H9 (cell line): ENCODE data around the gene GALNT16. TPM values are rescaled to one million over a fixed set of nuclear protein-coding genes. Genes with fewer than 3 reads are reported as not detected.

Experiments used
- DNase-seq: peaks from one replicate; pipeline ENCODE4 v3.0.0-alpha.2; 2017
- H2AFZ ChIP-seq: one replicate; pipeline ENCODE4 v1.6.1; 2013; ENCODE audit warnings: mild to moderate bottlenecking, low read length, control low read depth, moderate library complexity
- H2AK5ac ChIP-seq: 2 replicates; pipeline ENCODE4 v1.6.1; 2013; ENCODE audit warnings: low read length, control low read depth, mixed read lengths; ENCODE audit not compliant: insufficient read length
- H2BK120ac ChIP-seq: one replicate; pipeline ENCODE4 v1.6.1; 2013; ENCODE audit warnings: low read depth, mild to moderate bottlenecking, low read length, control low read depth, inconsistent platforms; ENCODE audit not compliant: poor library complexity, severe bottlenecking
- H2BK12ac ChIP-seq: 2 replicates; pipeline ENCODE4 v1.6.1; 2013; ENCODE audit warnings: low read length, control low read depth, mixed read lengths, low read depth; ENCODE audit not compliant: insufficient read length
- H2BK15ac ChIP-seq: 2 replicates; pipeline ENCODE4 v1.6.1; 2013; ENCODE audit warnings: low read depth, low read length, control low read depth
- H2BK20ac ChIP-seq: one replicate; pipeline ENCODE4 v1.6.1; 2013; ENCODE audit warnings: low read depth, mild to moderate bottlenecking, low read length, control low read depth, inconsistent platforms; ENCODE audit not compliant: poor library complexity, severe bottlenecking
- H2BK5ac ChIP-seq: 2 replicates; pipeline ENCODE4 v1.6.1; 2013; ENCODE audit warnings: low read length, control low read depth, mixed read lengths; ENCODE audit not compliant: insufficient read length
- H3K14ac ChIP-seq: 2 replicates; pipeline ENCODE4 v1.6.1; 2013; ENCODE audit warnings: low read length, control low read depth; ENCODE audit not compliant: insufficient read depth
- H3K18ac ChIP-seq: 2 replicates; pipeline ENCODE4 v1.6.1; 2013; ENCODE audit warnings: low read depth, mild to moderate bottlenecking, mixed read lengths, low read length, control low read depth; ENCODE audit not compliant: insufficient read length
- H3K23ac ChIP-seq: 2 replicates; pipeline ENCODE4 v1.6.1; 2013; ENCODE audit warnings: low read length, control low read depth, mixed read lengths, low read depth; ENCODE audit not compliant: insufficient read length
- H3K23me2 ChIP-seq: 2 replicates; pipeline ENCODE4 v1.6.1; 2013; ENCODE audit warnings: low read depth, mild to moderate bottlenecking, mixed read lengths, low read length, control low read depth; ENCODE audit not compliant: insufficient read length, poor library complexity, severe bottlenecking
- H3K27ac ChIP-seq: 2 replicates; pipeline ENCODE4 v1.5.1; 2013; ENCODE audit warnings: low read length, control low read depth, mixed read lengths, low read depth; ENCODE audit not compliant: insufficient read length
- H3K27me3 ChIP-seq: 2 replicates; pipeline ENCODE4 v1.6.1; 2013; ENCODE audit warnings: low read length, control low read depth, inconsistent platforms; ENCODE audit not compliant: insufficient read depth
- H3K4ac ChIP-seq: 2 replicates; pipeline ENCODE4 v1.6.1; 2013; ENCODE audit warnings: low read depth, mild to moderate bottlenecking, control low read depth, inconsistent platforms, low read length, moderate library complexity
- H3K4me1 ChIP-seq: 2 replicates; pipeline ENCODE4 v1.6.1; 2013; ENCODE audit warnings: low read length, control low read depth, inconsistent platforms; ENCODE audit not compliant: insufficient read depth
- H3K4me2 ChIP-seq: 2 replicates; pipeline ENCODE4 v1.6.1; 2013; ENCODE audit warnings: low read length, control low read depth, mixed read lengths; ENCODE audit not compliant: insufficient read length, insufficient read depth
- H3K56ac ChIP-seq: 2 replicates; pipeline ENCODE4 v1.6.1; 2013; ENCODE audit warnings: low read depth, mild to moderate bottlenecking, mixed read lengths, low read length, control low read depth; ENCODE audit not compliant: insufficient read length
- H3K79me1 ChIP-seq: 2 replicates; pipeline ENCODE4 v1.6.1; 2013; ENCODE audit warnings: low read depth, mild to moderate bottlenecking, moderate library complexity, low read length, control low read depth, inconsistent platforms; ENCODE audit not compliant: insufficient read depth, poor library complexity, severe bottlenecking
- H3K79me2 ChIP-seq: 2 replicates; pipeline ENCODE4 v1.6.1; 2013; ENCODE audit warnings: low read length, control low read depth, inconsistent platforms; ENCODE audit not compliant: insufficient read depth
- H3K9ac ChIP-seq: 2 replicates; pipeline ENCODE4 v1.6.1; 2013; ENCODE audit warnings: low read length, control low read depth, mixed read lengths; ENCODE audit not compliant: insufficient read length; ENCODE audit errors: extremely low read depth
- H3K9me3 ChIP-seq: one replicate; pipeline ENCODE4 v1.6.1; 2013; ENCODE audit warnings: low read depth, low read length, inconsistent platforms; ENCODE audit not compliant: control insufficient read depth
- H3T11ph ChIP-seq: one replicate; pipeline ENCODE4 v1.6.1; 2013; ENCODE audit warnings: mild to moderate bottlenecking, low read length, control low read depth, inconsistent platforms
- H4K20me1 ChIP-seq: one replicate; pipeline ENCODE4 v1.6.1; 2013; ENCODE audit not compliant: control insufficient read depth, insufficient read length, insufficient read depth
- H4K5ac ChIP-seq: 2 replicates; pipeline ENCODE4 v1.6.1; 2013; ENCODE audit warnings: low read depth, mild to moderate bottlenecking, mixed read lengths, low read length, control low read depth; ENCODE audit not compliant: insufficient read length
- H4K8ac ChIP-seq: replicated peaks from 2 replicates; pipeline ENCODE4 v1.6.1; 2013; ENCODE audit warnings: low read length, control low read depth, mixed read lengths, low read depth; ENCODE audit not compliant: insufficient read length
- H4K91ac ChIP-seq: 2 replicates; pipeline ENCODE4 v1.6.1; 2013; ENCODE audit warnings: low read depth, mild to moderate bottlenecking, moderate library complexity, mixed read lengths, low read length, control low read depth; ENCODE audit not compliant: insufficient read length
- H3K27ac Mint-ChIP-seq, 3 experiments: 2 replicates in 2 of 3; 3 replicates in 1 of 3; pipeline ENCODE4 v1.8.0; 2020 to 2021; ENCODE audit warnings: mixed read lengths in 3 of 3, mild to moderate bottlenecking in 1 of 3, moderate library complexity in 1 of 3
- H3K27me3 Mint-ChIP-seq: 2 replicates; pipeline ENCODE4 v1.8.0; 2021; ENCODE audit warnings: low read depth, mild to moderate bottlenecking, moderate library complexity, mixed read lengths
- H3K36me3 Mint-ChIP-seq, 3 experiments: 2 replicates in 2 of 3; 3 replicates in 1 of 3; pipeline ENCODE4 v1.8.0; 2020 to 2021; ENCODE audit warnings: low read depth in 3 of 3, mixed read lengths in 3 of 3; ENCODE audit not compliant: insufficient read depth in 1 of 3
- H3K4me1 Mint-ChIP-seq, 2 experiments: 2 replicates each; pipeline ENCODE4 v1.8.0; 2020; ENCODE audit warnings: mixed read lengths in 2 of 2
- H3K4me3 Mint-ChIP-seq, 2 experiments: 2 replicates in 1 of 2; 3 replicates in 1 of 2; pipeline ENCODE4 v1.8.0; 2020 to 2021; ENCODE audit warnings: mild to moderate bottlenecking in 2 of 2, mixed read lengths in 2 of 2, moderate library complexity in 1 of 2
- H3K9me3 Mint-ChIP-seq, 2 experiments: 2 replicates in 1 of 2; 3 replicates in 1 of 2; pipeline ENCODE4 v1.8.0; 2020; ENCODE audit warnings: mild to moderate bottlenecking in 2 of 2, mixed read lengths in 2 of 2, moderate library complexity in 1 of 2
- CTCF ChIP-seq: fragments of 200-600 bp; sonication (generic); conservative IDR thresholded peaks from 3 replicates; pipeline ENCODE4 v1.8.0; 2021; ENCODE audit warnings: antibody characterized with exemption, mild to moderate bottlenecking
- WGBS: extraction: QIAGEN DNeasy Blood & Tissue Kit; methylation state at CpG from one replicate; pipeline ENCODE4 v1.1.7; 2013; ENCODE audit warnings: missing lambda C conversion rate, low lambda C conversion rate, mixed read lengths; ENCODE audit not compliant: insufficient read length; ENCODE audit errors: extremely low coverage; 5-methylcytosine and 5-hydroxymethylcytosine counted together
- total RNA-seq: library from RNA; stranded (reverse); gene quantifications from 2 replicates; pipeline ENCODE4 v1.2.1, GENCODE V29; 2021

Gene GALNT16
- total RNA-seq, 1 experiment from 2014 or later, result 2.3 TPM

DNA sequence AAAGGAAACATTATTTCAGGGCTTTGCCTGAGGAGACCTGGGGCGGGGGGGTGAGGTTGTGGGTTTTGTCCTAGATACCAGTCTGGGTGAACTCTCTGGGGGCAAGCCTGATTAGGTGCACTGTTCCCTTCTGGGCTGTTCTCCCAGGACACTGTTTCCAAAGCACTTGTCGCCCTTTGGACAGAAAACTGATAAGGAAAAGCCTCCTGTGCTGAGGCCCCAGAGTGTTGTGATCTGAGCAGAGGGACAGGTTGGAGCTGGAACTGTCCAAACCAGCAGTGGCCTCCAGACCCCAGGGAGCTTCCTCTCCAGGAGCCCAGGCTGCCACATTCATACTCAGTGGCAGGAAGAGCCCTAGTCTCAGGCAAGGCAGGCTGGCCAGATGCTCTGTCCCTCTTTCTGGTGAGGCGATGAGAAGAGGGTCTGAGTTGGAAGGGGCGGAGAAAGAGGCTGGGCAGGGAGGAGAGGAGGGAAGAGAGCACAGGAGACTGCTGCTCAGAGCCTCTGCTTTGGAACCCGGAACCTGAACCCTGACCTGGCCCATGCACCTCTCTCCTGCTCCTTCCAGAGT, 1.9 kb downstream of the GALNT16 start:
- Mint-ChIP-seq H3K27ac (no peak overlapping the region), H3K27me3 (peaks cover 61% of the 10 kb centered on the region), H3K4me3 (peak overlapping the region; percentile 74 to 91), H3K36me3 (peaks cover 0 to 3% (median 0%) of the 10 kb centered on the region in 3 experiments; a peak in 2 of 7 replicates), H3K9me3 (no peaks in the 10 kb centered on the region), H3K4me1 (peaks cover 19 to 25% of the 10 kb centered on the region in 2 experiments)
- H4K8ac ChIP-seq, result no peak overlapping the region
- H2BK15ac ChIP-seq, result no peak overlapping the region
- H3K23me2 ChIP-seq, result peaks cover 20% of the 10 kb centered on the region
- no peak overlapping the region for H3K14ac ChIP-seq
- DNase-seq, result peak; percentile 71
- H4K91ac ChIP-seq, result no peak overlapping the region
- H2AFZ ChIP-seq, result no peak overlapping the region
- H2BK20ac ChIP-seq, result no peak overlapping the region
- no peak overlapping the region for H3K23ac ChIP-seq
- H4K5ac ChIP-seq, result no peak overlapping the region
- no peak overlapping the region for H2BK12ac ChIP-seq
- peak overlapping the region; percentile 65 for H3K4me2 ChIP-seq
- H3K4me1 ChIP-seq, result no peaks in the 10 kb centered on the region; the same call in 1 of the 2 replicates
- no peak for TF ChIP-seq CTCF
- no peak overlapping the region for H3K4ac ChIP-seq
- H2BK120ac ChIP-seq, result no peak overlapping the region
- H3T11ph ChIP-seq, result no peak overlapping the region
- no peaks in the 10 kb centered on the region for H3K9me3 ChIP-seq
- no peaks in the 10 kb centered on the region for H3K79me2 ChIP-seq
- no peak overlapping the region for H2BK5ac ChIP-seq
- H3K27me3 ChIP-seq, result peaks cover 22% of the 10 kb centered on the region; the same call in 1 of the 2 replicates
- no peak overlapping the region for H3K18ac ChIP-seq
- H4K20me1 ChIP-seq, result no peaks in the 10 kb centered on the region
- H3K79me1 ChIP-seq, result no peaks in the 10 kb centered on the region
- no peak overlapping the region for H2AK5ac ChIP-seq
- no peak overlapping the region for H3K27ac ChIP-seq
- no peak overlapping the region for H3K9ac ChIP-seq
- no peak overlapping the region for H3K56ac ChIP-seq
- WGBS, result no CpG with 5 or more reads among the region's 5 CpGs
